ENCODE data around the gene ST6GALNAC6.
"Not testable (repeated sequence)": the region's sequence is repeated elsewhere in the genome, so short reads cannot be mapped to it uniquely, and the experiment has no call there.

Gene ST6GALNAC6

GRCh38 chr9:127893392-127893791 lies 6.0 kb downstream of the ST6GALNAC6 start:
- no peak for DNase-seq (ENCODE audit: low read depth)

- DNase-seq (ENCODE audit: low read depth), result no peak
Observed at GRCh38 chr9:127892831-127893230, 6.6 kb downstream of the ST6GALNAC6 start.

DNA sequence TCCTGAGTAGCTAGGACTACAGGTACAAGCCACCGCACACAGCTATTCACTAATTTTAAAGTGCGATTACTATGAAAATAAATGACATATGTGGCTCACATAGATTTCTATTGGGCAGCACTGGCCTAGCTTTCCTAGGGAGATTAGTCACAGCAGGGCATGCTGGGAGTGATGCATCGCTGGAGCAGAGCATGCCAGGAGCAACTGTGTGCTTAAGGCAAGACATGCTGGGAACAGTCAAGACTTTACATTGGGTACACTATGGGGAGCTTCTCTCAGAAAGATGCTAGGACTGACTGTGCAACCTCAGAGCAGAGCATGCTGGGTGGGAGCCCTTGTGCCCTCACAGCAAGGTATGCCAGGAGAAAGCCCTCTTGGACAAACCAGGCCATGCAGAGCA lies 9.3 kb downstream of the ST6GALNAC6 start:
- no peak for DNase-seq (ENCODE audit: low read depth)

- no peak for DNase-seq (ENCODE audit: low read depth)
Observed at GRCh38 chr9:127887792-127888191, 11.6 kb downstream of the ST6GALNAC6 start.

DNA sequence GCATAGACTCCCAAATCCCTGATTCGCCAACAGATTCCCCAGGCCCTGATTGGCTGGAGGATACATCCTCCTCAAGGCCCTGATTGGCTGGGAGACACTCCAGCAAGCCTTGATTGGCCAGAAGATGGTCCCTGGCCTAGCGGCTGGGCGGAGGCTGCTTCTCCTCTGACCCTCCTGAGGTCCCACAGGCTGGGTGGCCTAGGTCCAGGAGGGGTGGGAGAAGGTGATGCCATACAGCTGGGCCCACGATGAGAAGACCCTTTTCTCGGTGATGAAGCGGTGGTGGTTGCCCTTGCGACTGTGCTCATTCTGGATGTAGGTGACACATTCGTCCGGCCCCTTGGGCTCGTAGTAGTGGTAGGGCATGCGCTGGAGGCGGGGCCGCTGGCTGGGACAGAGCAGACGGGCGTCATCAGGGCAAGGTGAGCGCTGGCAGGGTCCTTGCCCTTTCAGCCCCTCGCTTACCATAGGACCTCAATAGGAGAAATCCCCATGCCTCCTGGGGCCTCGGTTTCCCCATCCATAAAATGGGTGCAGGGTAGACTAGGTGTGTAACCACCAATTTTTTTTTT lies 12.9 kb downstream of the ST6GALNAC6 start:
- DNase-seq (ENCODE audit: low read depth), result no peak

- no peak for DNase-seq (ENCODE audit: low read depth)
Observed at GRCh38 chr9:127885508-127886281, 13.7 kb downstream of the ST6GALNAC6 start.

DNA sequence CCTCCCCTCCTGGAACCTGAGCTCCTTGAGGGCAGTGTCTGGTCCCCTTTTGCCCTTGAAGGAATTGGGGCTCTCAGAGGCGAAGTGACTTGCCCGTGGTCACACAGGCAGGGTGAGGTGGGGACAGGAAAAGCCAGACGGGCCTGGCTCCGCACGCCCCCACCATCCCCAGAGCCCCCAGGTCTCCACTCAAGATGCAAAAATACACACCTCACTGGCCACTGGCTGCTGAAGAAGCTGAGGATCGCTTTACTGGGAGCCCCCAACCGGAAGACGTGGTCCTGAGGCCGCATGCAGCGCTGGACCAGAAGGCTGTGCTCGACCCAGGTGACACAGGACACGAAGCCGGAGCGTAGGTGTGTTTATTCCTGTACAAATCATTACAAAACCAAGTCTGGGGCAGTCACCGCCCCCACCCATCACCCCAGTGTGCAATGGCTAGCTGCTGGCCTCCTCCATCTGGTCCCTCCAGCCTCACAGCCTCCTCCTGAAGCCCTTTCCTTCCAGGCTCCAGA lies 14.4 kb downstream of the ST6GALNAC6 start:
- no peak for DNase-seq (ENCODE audit: low read depth)

GRCh38 chr9:127884427-127884911 lies 14.9 kb downstream of the ST6GALNAC6 start:
- no peak for DNase-seq (ENCODE audit: low read depth)

DNA sequence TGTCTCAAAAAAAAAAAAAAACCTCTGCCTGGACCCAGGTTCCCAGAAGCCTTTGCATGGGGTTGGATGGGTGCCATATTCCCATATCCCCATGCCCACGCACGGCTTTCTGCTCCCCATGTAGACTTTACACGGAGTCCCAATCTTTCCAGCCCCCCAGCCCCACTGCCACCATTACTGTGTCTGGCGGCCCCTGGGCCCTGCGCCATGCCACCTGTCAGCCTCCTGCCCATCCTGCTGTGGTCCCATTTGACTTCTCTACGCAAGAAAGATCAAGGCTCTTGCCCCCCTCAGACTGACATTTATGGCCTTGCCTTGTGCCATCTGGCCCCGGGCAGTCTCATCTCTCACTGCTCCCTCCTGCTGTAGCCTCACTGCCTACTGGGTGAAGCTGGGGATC lies 15.4 kb downstream of the ST6GALNAC6 start:
- DNase-seq (ENCODE audit: low read depth), result no peak

DNA sequence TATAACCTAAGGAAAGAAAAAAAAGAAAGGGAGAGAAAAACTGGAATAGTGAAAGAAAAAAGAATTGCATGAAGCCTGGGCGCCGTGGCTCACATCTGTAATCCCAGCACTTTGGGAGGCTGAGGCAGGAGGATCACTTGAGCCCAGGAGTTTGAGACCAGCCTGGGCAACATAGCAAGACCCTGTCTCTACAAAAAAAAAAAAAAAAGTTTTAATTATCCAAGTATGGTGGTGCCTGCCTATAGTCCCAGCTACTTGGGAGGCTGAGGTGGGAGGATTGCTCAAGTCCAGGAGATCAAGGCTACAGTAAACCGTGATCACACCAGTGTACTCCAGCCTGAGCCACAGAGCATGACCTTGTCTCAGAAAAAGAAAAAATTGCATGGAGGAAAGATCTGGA lies 17.7 kb downstream of the ST6GALNAC6 start:
- DNase-seq (ENCODE audit: low read depth), result not testable (repeated sequence)

GRCh38 chr9:127880143-127880542 lies 19.3 kb downstream of the ST6GALNAC6 start:
- DNase-seq (ENCODE audit: low read depth), result no peak

GRCh38 chr9:127878652-127879390 lies 20.6 kb downstream of the ST6GALNAC6 start:
- no peak for DNase-seq (ENCODE audit: low read depth)

DNA sequence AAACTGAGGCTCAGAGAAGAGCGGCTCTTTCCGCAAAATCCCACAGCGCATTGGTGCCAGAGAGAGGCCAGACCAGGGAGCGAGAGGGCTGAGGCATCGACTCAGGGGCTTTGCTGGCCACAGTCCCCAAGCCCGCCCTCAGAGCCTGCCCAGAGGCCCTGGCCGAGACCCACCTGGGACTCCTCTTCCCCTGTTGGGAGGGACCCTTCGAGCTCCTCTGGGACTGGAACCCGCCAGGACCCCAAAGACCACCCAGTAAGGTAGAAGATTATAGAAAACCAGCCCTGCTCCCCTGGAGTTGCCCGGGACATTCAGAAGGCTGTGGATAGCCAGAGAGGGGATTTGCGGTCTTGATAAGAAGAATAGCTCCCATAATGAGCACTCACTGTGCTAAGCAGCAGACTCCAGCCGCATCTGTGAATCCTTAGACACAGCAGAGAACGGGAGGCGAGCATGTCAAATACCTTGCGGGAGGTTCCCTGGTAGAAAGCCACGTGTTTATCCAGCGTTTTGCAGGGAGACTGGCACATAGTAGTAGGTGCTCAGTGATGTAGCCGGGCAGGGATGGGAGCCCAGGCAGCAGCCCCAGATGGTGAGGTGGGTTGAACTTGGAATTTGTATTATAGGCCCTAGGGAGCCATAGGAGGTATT lies 21.3 kb downstream of the ST6GALNAC6 start:
- no peak for DNase-seq (ENCODE audit: low read depth)

GRCh38 chr9:127877566-127877998 lies 21.8 kb downstream of the ST6GALNAC6 start, which contains the start of gene AK1:
Gene AK1 (minus strand): TSS chr9:127877675. CDS start chr9:127874617, 3,058 bp downstream.
- DNase-seq (ENCODE audit: low read depth), result no peak

GRCh38 chr9:127876764-127877562 lies 22.4 kb downstream of the ST6GALNAC6 start:
- no peak for DNase-seq (ENCODE audit: low read depth)

GRCh38 chr9:127876026-127876763 lies 23.2 kb downstream of the ST6GALNAC6 start:
- no peak for DNase-seq (ENCODE audit: low read depth)

DNA sequence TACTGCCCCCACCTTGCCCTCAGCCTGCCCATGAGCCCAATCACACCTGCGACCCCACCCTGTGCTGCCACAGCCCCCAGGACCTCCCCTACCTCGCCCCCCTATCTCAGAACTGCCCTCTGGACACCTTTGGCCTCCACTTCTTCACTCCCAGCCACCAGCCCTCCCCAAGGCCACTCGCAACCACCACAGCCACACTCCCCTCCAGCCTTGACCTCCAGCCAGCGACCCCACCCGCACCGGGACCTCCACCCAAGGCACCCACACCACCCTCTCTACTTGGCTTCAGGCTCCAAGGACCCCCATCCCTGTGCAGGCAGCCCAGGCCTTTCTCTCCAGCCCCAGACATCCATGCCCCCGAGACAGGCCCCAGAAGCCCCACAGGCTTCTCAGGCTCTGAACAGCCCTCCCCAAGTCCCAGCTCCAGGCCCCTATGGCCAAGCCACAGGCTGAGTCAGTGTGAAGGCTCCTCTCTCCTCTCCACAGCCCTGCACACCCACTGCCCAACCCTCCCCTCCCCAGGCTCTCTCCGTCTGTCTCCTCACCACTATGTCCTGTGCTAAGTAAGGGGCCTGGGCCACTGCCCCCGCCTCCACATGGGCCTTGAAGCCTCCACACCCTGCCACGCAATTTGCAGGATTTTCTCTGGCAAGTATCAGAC lies 24.0 kb downstream of the ST6GALNAC6 start:
- no peak for DNase-seq (ENCODE audit: low read depth)

DNA sequence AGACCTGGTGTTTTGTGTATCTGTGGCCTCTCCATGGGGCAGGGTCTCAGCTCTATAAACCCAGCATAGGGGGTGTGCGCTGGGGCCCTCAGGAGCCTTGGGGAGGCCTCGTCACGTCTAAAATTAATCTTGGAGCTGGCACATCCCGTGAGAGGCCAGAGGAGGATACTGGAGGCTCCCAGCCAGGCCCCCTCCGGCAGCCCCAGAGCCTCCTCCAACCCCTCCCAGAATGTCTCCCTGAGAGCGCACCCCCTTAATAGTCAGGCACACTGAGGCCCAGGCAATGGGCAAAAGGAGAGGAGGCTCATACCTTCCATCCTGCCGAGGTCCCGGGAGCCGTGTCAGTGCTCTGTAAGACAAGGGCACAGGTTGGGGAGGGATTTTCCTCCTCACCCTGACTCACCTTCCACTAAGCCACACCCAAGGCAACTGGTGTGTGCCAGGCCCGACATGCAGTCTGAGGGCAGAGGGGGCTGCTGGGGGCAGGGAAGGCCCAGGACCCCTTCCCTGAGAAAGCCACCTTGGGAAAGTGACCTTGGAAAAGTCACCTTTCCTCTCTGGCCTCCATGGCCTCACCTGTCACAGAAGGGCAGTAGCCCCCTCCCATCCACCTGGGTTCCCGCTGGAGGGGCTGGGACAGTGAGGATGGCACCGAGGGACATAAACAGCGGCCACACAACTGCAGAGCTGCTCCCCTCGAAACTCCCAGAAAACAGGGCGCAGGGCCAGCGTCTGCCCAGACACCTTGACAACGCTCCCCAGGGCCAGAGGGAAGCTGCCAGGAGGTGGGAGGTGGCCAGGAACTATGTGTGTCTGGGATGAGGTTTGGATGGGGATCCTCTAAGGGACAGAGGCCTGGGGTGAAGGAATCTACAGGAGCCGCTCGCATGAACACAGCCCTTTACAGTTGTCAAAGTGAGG lies 24.8 kb downstream of the ST6GALNAC6 start:
- no peak for DNase-seq (ENCODE audit: low read depth)

GRCh38 chr9:127873886-127874285 lies 25.5 kb downstream of the ST6GALNAC6 start:
- DNase-seq (ENCODE audit: low read depth), result no peak

All from GM04503 (cell line).